ENCODE results near the gene MUS81. TPM values are rescaled to one million over a fixed set of nuclear protein-coding genes. Genes with fewer than 3 reads are reported as not detected.

The MUS81 gene
- total and polyA plus RNA-seq, 10 of the 15 experiments (the other 5 are each of a cell fraction or from before 2014, with no cell fraction given): 11.8 to 76.1 (median 48.4) TPM

DNA sequence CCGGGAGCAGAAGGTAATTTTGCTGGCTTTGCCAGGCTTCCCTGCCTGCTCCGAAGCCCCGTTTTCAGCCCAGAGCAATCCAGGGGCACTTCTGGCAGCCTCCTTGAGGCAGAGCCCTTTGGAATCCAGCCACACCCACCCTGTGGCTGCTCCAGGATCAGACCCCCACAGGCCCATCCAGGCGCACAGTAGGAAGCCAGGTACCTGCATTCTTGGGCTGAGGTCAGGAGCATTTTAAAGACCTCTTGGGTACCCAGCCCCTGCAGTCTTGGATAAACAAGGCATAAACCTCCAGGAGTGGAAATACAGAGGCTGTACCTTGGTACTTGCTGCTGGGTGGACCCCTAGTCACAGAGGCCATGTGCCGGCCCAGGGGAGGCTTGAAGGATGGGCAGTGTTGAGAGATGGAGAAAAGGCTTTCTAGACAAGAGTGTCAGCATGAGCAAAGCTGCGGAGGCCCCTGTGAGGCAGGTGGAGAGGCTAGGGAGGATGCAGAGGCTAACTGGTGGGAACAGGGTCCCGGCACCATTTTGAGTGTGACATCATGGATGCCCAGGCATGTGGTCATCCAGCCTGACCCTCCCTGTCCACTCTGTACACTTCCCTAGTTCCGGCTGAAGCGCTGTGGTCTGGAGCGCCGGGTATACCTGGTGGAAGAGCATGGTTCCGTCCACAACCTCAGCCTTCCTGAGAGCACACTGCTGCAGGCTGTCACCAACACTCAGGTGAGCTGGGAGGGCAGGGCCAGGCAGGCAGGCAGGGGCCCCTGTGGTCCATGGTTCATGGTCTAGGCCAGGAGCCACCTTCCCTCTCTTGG, 3.9 kb downstream of the MUS81 start (continued):
- TF ChIP-seq, protein P1, sequence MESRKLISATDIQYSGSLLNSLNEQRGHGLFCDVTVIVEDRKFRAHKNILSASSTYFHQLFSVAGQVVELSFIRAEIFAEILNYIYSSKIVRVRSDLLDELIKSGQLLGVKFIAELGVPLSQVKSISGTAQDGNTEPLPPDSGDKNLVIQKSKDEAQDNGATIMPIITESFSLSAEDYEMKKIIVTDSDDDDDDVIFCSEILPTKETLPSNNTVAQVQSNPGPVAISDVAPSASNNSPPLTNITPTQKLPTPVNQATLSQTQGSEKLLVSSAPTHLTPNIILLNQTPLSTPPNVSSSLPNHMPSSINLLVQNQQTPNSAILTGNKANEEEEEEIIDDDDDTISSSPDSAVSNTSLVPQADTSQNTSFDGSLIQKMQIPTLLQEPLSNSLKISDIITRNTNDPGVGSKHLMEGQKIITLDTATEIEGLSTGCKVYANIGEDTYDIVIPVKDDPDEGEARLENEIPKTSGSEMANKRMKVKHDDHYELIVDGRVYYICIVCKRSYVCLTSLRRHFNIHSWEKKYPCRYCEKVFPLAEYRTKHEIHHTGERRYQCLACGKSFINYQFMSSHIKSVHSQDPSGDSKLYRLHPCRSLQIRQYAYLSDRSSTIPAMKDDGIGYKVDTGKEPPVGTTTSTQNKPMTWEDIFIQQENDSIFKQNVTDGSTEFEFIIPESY (IDR thresholded peaks at IDR 0.05): no peak

DNA sequence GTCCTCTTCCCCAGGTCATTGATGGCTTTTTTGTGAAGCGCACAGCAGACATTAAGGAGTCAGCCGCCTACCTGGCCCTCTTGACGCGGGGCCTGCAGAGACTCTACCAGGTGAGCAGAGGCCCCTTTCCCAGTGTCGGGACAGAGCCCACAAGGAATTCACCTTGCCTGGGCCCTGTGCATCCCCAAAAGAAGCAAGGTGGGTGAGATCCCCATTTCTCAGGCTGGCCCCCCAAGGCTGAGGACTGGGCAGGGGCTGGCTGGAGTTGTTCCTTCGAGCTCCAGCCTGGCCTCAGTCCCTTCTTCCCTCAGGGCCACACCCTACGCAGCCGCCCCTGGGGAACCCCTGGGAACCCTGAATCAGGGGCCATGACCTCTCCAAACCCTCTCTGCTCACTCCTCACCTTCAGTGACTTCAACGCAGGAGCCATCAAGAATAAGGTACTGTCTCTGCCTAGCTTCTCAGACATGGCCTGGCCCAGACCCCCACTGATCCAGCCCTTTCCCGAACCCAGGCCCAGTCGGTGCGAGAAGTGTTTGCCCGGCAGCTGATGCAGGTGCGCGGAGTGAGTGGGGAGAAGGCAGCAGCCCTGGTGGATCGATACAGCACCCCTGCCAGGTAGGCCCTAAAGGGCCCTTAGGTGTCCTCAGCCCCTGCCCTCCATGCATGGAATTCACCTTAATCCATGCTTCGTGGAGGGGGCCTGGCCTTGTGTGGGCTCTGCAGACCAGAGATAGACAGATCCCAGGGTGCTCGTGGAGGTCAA, 4.7 kb downstream of the MUS81 start:
- no peaks in the 10 kb centered on the region for H3K9me3 ChIP-seq (replicated peaks; ENCODE audit: control insufficient read depth, insufficient read depth, low read length)
- no peak overlapping the region for H3K27ac ChIP-seq (ENCODE audit: control insufficient read depth, insufficient read depth)
- ATAC-seq (no peak), FAIRE-seq (no peak), DNase-seq (ENCODE audit: low read depth, low spot score) (no peak)
- H3K27me3 ChIP-seq (replicated peaks in 1 of 2; ENCODE audit: control insufficient read depth in 2 of 2, insufficient read depth in 2 of 2, low read length in 1 of 2): no peaks in the 10 kb centered on the region
- SMC1A ChIA-PET (ENCODE audit: uncharacterized antibody, unreplicated experiment): no interaction called here
- TF ChIP-seq, protein P2, sequence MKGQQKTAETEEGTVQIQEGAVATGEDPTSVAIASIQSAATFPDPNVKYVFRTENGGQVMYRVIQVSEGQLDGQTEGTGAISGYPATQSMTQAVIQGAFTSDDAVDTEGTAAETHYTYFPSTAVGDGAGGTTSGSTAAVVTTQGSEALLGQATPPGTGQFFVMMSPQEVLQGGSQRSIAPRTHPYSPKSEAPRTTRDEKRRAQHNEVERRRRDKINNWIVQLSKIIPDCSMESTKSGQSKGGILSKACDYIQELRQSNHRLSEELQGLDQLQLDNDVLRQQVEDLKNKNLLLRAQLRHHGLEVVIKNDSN (IDR thresholded peaks at IDR 0.05; ENCODE audit: borderline replicate concordance, extremely low read length, insufficient read depth, low read depth, low read length): no peak
- 0 out of 2 replicates have a peak, but pooled peaks have one; percentile 7 for TF ChIP-seq POLR2AphosphoS2 (IDR thresholded peaks at IDR 0.05; ENCODE audit: low read depth, low read length)
- H3K4me1 ChIP-seq (ENCODE audit: control insufficient read depth, insufficient read depth, low read length): peaks cover 15% of the 10 kb centered on the region
- H4K20me1 ChIP-seq (ENCODE audit: control insufficient read depth, insufficient read depth): no peaks in the 10 kb centered on the region; the same call in 1 of the 2 replicates
- no peak overlapping the region for H3K4me3 ChIP-seq
- POLR2A ChIA-PET: no interaction called here
- no peak overlapping the region for H3K9ac ChIP-seq (ENCODE audit: control insufficient read depth, insufficient read depth, low read length)
- no TSS peak for BruUV-seq (replicated peaks)
- RAD21 ChIA-PET (ENCODE audit: unreplicated experiment): no interaction called here
- peaks cover 23 to 38% of the 10 kb centered on the region in 2 experiments for H3K36me3 ChIP-seq (ENCODE audit: control insufficient read depth in 2 of 2, insufficient read depth in 2 of 2, low read length in 1 of 2)
- WGBS (ENCODE audit: insufficient coverage, insufficient replicate concordance, low lambda C conversion rate, missing lambda C conversion rate): 93% methylated on average over 18 of the region's 18 CpGs
- CTCF ChIA-PET: interaction anchor here (1.6 kb wide), 1 partner anchor 24 kb away, joined by 3 read pairs; no protein-coding TSS in a partner anchor
- H3K79me2 ChIP-seq (ENCODE audit: control insufficient read depth, insufficient read depth, low read length): peaks cover 21% of the 10 kb centered on the region
- H2AFZ ChIP-seq (ENCODE audit: control insufficient read depth, low read depth, low read length): no peak overlapping the region
- H3K4me2 ChIP-seq (ENCODE audit: control insufficient read depth, insufficient read depth): no peak overlapping the region
- intact Hi-C loops (cut with micrococcal nuclease; ENCODE audit: unreplicated experiment): no loop called here
- in situ Hi-C loops (cut with MboI): loop anchor here (25.0 kb wide), 1 partner anchor 1628 kb away; the partner anchor contains the start of genes DNAJC4, FKBP2, NUDT22 and PPP1R14B
